Gastrocnemius medialis (tissue), 4 donors: ENCODE measurements around the gene CTCF. TPM values are rescaled to one million over a fixed set of nuclear protein-coding genes. Genes with fewer than 3 reads are reported as not detected.

Source experiments
- ATAC-seq, 2 donors: fragments of 150-250 bp; one replicate each; pipeline ENCODE4 v1.9.1; 2016
- DNase-seq, 2 donors: peaks; one replicate each; pipeline ENCODE4 v3.0.0-alpha.2; 2019
- H3K27ac ChIP-seq, 4 donors: fragments of 200-600 bp; sonication (generic); 1 replicate in 1 of 4; 2 replicates in 3 of 4; pipeline ENCODE4 v1.5.1; 2016 to 2018; ENCODE audit warnings: mild to moderate bottlenecking in 2 of 4, moderate library complexity in 1 of 4
- H3K27me3 ChIP-seq, 3 donors: fragments of 200-600 bp; sonication (generic) in 2 of 3; 1 replicate in 1 of 3; 2 replicates in 2 of 3; pipeline versions ENCODE4 v1.5.1 to v1.6.0; 2016 to 2019; ENCODE audit warnings: mild to moderate bottlenecking in 1 of 3, moderate library complexity in 1 of 3
- H3K36me3 ChIP-seq, 2 donors: fragments of 200-600 bp; sonication (generic) in 1 of 2; one replicate each; pipeline ENCODE4 v1.5.1; 2017 to 2018
- H3K4me1 ChIP-seq, 2 donors: fragments of 200-600 bp; sonication (generic) in 1 of 2; one replicate each; pipeline ENCODE4 v1.5.1; 2016 to 2017; ENCODE audit warnings: mild to moderate bottlenecking in 2 of 2
- H3K4me3 ChIP-seq, 4 donors: fragments of 200-600 bp; sonication (generic) in 3 of 4; 1 replicate in 1 of 4; 2 replicates in 3 of 4; pipeline ENCODE4 v1.5.1; 2016 to 2019; ENCODE audit warnings: mild to moderate bottlenecking in 2 of 4
- H3K9me3 ChIP-seq, 3 donors: fragments of 200-600 bp; sonication (generic) in 2 of 3; 1 replicate in 1 of 3; 2 replicates in 2 of 3; pipeline ENCODE4 v1.5.1; 2016 to 2019
- POLR2A ChIP-seq, 2 donors: fragments of 450-650 bp; IDR thresholded peaks; one replicate each; pipeline ENCODE4 v1.6.1; 2017; ENCODE audit warnings: antibody characterized with exemption in 2 of 2, mild to moderate bottlenecking in 2 of 2, moderate library complexity in 2 of 2
- in situ Hi-C, 4 donors: fragments of 200-750 bp; cut with MboI; loops; one replicate each; pipeline versions ENCODE4 v1.15.0 to v1.8.0; 2017; ENCODE audit warnings: low sequenced_read_pairs in 4 of 4
- intact Hi-C: fragments of 100-400 bp; cut with DNase I; formaldehyde crosslinking; loops from one replicate; pipeline ENCODE4 v1.15.1; 2023; ENCODE audit warnings: low total_unique reads
- total RNA-seq, 4 donors: library from RNA; depleted of rRNA; stranded (reverse); fragments of >200 nt; gene quantifications; one replicate each; pipeline versions ENCODE4 v1.1.0 to v1.2.3, GENCODE V29; 2016
- TF ChIP-seq, protein P1 (sequence below), 5 experiments: fragments of 450-650 bp in 3 of 5; fragments of 200-600 bp in 2 of 5; sonication (generic) in 2 of 5; IDR thresholded peaks in 4 of 5; conservative IDR thresholded peaks in 1 of 5; 1 replicate in 4 of 5; 2 replicates in 1 of 5; pipeline ENCODE4 v1.5.1; 2016 to 2019; ENCODE audit warnings: antibody characterized with exemption in 5 of 5, mild to moderate bottlenecking in 3 of 5, moderate library complexity in 3 of 5

CTCF gene
- total RNA-seq, 4 donors from 2014 or later, result 25.9 to 35.9 (median 30.3) TPM

DNA sequence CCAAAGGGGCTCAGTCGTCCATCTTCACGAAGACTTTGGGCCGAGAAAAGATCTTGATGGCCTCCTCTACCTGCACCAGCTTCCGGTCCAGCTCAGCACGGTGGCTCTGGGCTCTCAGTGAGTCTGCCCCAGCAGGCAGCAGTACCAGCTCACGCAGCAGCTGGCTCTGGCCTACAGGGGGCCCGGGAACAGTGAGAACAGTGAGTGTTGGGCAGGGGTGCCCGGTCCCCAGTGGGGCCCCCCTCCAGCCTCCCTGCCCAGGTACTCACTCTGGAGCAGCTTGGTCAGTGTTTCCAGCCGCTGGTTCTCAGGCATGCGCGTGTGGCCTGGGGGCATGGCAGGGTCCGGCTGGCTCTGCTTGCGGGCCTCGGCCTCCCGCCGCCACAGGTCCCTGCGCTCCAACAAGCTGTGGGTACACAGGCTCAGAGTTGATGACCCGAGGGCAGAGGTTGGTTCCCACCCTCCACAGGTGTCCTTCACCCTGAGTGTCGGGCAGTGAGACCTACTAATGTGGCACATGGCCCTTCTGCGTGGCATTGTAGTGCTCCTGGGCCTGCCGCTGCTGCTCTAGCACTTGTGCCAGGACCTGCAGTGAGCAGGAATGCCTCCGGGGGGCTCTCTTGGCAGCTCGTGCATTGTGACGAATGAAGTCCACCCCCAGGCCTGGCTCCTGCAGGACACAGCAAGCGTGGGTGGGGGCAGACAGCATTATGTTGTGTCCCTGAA is 101.0 kb downstream of the CTCF start:
- intact Hi-C loops, result no loop called here
- no peak for TF ChIP-seq POLR2A (IDR thresholded peaks at IDR 0.05)
- TF ChIP-seq, protein P1, sequence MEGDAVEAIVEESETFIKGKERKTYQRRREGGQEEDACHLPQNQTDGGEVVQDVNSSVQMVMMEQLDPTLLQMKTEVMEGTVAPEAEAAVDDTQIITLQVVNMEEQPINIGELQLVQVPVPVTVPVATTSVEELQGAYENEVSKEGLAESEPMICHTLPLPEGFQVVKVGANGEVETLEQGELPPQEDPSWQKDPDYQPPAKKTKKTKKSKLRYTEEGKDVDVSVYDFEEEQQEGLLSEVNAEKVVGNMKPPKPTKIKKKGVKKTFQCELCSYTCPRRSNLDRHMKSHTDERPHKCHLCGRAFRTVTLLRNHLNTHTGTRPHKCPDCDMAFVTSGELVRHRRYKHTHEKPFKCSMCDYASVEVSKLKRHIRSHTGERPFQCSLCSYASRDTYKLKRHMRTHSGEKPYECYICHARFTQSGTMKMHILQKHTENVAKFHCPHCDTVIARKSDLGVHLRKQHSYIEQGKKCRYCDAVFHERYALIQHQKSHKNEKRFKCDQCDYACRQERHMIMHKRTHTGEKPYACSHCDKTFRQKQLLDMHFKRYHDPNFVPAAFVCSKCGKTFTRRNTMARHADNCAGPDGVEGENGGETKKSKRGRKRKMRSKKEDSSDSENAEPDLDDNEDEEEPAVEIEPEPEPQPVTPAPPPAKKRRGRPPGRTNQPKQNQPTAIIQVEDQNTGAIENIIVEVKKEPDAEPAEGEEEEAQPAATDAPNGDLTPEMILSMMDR (IDR thresholded peaks at IDR 0.05 in 4 of 5, conservative IDR thresholded peaks at IDR 0.05 in 1 of 5), result no peak
- DNase-seq, result no peak

DNA sequence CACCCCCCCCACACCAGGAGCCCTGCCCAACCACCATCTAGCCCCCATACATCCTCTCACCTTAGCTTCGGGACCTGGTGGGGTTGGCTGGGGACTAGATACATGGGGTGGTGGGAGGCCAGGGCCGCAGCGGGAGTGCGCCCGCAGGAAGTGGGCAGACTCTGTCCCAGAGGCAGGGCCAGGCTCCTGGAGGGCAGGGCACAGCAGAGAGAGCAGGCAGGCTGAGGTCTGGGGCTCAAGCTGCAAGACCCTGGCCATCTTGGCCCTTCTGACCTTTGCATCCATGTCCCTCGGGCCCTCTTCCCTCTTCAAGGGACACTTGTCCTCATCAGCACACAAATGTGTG is 101.5 kb downstream of the CTCF start:
- Histone ChIP-seq H3K27me3 (no peaks in the 10 kb centered on the region), H3K36me3 (peaks cover 0 to 12% of the 10 kb centered on the region in 2 donors), H3K9me3 (no peaks in the 10 kb centered on the region), H3K27ac (no peak overlapping the region), H3K4me1 (peaks cover 35 to 40% of the 10 kb centered on the region in 2 donors), H3K4me3 (no peak overlapping the region)
- intact Hi-C loops (no loop called here), in situ Hi-C loops (loop anchor here in 2 of 4 donors (10.0 kb wide), 2 partner anchors 109 to 139 kb away; partner anchors contain the start of gene RIPOR1 (in 1 of the 2))
- DNase-seq, result no peak
- no peak for ATAC-seq
- TF ChIP-seq, protein P1 (IDR thresholded peaks at IDR 0.05 in 4 of 5, conservative IDR thresholded peaks at IDR 0.05 in 1 of 5), result no peak
- TF ChIP-seq POLR2A (IDR thresholded peaks at IDR 0.05), result no peak

More for the DNA sequence above, 101.0 kb downstream of the CTCF start:
- no peaks in the 10 kb centered on the region for H3K9me3 ChIP-seq
- no peaks in the 10 kb centered on the region for H3K27me3 ChIP-seq
- H3K27ac ChIP-seq, result no peak overlapping the region
- peaks cover 0 to 12% of the 10 kb centered on the region in 2 donors for H3K36me3 ChIP-seq
- peaks cover 37 to 43% of the 10 kb centered on the region in 2 donors for H3K4me1 ChIP-seq
- in situ Hi-C loops, result loop anchor here in 2 of 4 donors (10.0 kb wide), 2 partner anchors 109 to 139 kb away; partner anchors contain the start of gene RIPOR1 (in 1 of the 2)
- no peak overlapping the region for H3K4me3 ChIP-seq
- ATAC-seq, result no peak

DNA sequence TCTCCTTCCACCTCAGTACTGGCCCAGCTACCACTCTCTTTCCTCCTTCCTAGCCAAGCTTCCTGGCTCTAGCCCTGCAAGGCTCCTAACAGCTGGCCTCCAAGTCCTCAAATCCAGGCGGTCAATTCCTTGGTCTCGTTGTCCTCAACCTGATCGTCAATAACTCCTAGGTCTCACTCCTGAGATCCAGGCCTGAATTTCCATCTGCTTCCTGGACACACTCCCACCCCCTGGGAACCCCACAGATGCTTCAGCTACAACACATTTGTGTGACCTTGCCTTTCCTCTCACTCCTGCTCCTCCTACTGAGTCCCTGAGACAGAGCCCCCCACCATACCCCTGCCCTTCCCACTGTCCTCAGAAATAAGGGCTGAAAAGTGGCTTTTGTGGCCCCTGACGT is 101.9 kb downstream of the CTCF start:
- peaks cover 30 to 36% of the 10 kb centered on the region in 2 donors for H3K4me1 ChIP-seq
- TF ChIP-seq POLR2A (IDR thresholded peaks at IDR 0.05), result no peak
- TF ChIP-seq, protein P1 (IDR thresholded peaks at IDR 0.05 in 4 of 5, conservative IDR thresholded peaks at IDR 0.05 in 1 of 5), result no peak
- ATAC-seq, result no peak
- no peak overlapping the region for H3K27ac ChIP-seq
- DNase-seq, result no peak
- peaks cover 0 to 12% of the 10 kb centered on the region in 2 donors for H3K36me3 ChIP-seq
- intact Hi-C loops, result no loop called here
- no peaks in the 10 kb centered on the region for H3K27me3 ChIP-seq
- no peaks in the 10 kb centered on the region for H3K9me3 ChIP-seq
- H3K4me3 ChIP-seq, result no peak overlapping the region
- in situ Hi-C loops, result loop anchor here in 2 of 4 donors (10.0 kb wide), 2 partner anchors 109 to 139 kb away; partner anchors contain the start of gene RIPOR1 (in 1 of the 2)

DNA sequence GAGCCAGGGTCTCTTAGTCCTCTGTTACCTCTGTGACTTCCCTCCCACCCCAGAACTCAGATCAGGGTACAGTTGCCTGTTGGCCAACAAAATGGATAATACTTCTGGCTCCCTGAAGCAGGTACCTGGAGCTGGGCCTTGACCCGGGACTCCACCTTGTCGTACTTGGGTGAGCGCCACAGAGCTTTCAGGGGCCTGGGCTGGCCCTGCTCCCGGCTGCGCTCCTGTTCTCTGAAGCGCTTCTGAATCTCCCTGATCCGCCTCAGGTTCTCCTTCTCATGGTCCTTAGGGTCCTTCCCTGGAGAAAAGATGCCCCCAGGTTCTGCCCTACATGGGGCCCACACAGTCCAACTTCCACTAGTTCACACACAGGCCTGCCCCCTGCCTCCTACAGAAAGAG is 102.5 kb downstream of the CTCF start:
- Histone ChIP-seq H3K4me1 (peaks cover 27 to 30% of the 10 kb centered on the region in 2 donors), H3K9me3 (no peaks in the 10 kb centered on the region), H3K27me3 (no peaks in the 10 kb centered on the region), H3K27ac (no peak overlapping the region), H3K4me3 (no peak overlapping the region), H3K36me3 (peaks cover 0 to 12% of the 10 kb centered on the region in 2 donors)
- in situ Hi-C loops, result loop anchor here in 2 of 4 donors (10.0 kb wide), 2 partner anchors 110 to 140 kb away; partner anchors contain the start of gene RIPOR1 (in 1 of the 2)
- no peak for ATAC-seq
- intact Hi-C loops, result no loop called here
- no peak for DNase-seq
- TF ChIP-seq POLR2A (IDR thresholded peaks at IDR 0.05), result no peak
- TF ChIP-seq, protein P1 (IDR thresholded peaks at IDR 0.05 in 4 of 5, conservative IDR thresholded peaks at IDR 0.05 in 1 of 5), result no peak
